ENCODE results near the gene GUCD1. TPM values are rescaled to one million over a fixed set of nuclear protein-coding genes. Genes with fewer than 3 reads are reported as not detected.

GUCD1 gene
- total and polyA plus RNA-seq, 10 of the 15 experiments (the other 5 are each of a cell fraction or from before 2014, with no cell fraction given), result 56.0 to 177 (median 88.2) TPM

DNA sequence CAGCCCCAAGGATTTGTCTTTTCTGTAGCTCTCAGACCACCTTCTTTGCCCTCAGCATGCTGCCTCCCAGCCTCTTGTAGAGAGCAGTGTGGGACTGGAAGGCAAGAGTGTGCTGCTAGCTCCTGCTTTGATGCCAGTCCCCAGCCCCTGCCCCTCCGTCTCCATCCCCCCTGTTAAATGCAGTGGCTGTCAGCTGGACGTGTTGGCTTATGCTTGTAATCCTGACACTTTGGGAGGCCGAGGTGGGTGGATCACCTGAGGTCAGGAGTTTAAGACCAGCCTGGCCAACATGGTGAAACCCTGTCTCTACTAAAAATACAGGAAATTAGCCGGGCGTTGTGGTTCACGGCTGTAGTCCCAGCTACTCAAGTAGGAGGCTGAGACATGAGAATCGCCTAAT is 16.3 kb upstream of the GUCD1 start:
- ATAC-seq, result no peak
- ChIA-PET RAD21 (ENCODE audit: unreplicated experiment) (interaction anchor here (0.7 kb wide), 1 partner anchor 10 kb away, joined by 3 read pairs; no protein-coding TSS in a partner anchor), SMC1A (ENCODE audit: uncharacterized antibody, unreplicated experiment) (interaction anchor here (1.1 kb wide), 1 partner anchor 12 kb away, joined by 3 read pairs; no protein-coding TSS in a partner anchor), POLR2A (interaction anchor here (0.5 kb wide), 1 partner anchor 102 kb away, joined by 5 read pairs; no protein-coding TSS in a partner anchor), CTCF (no interaction called here)
- WGBS (ENCODE audit: insufficient coverage, insufficient replicate concordance, low lambda C conversion rate, missing lambda C conversion rate), result 96% methylated on average over 7 of the region's 7 CpGs
- no peaks in the 10 kb centered on the region for H3K27me3 ChIP-seq (replicated peaks in 1 of 2; ENCODE audit: control insufficient read depth in 2 of 2, insufficient read depth in 2 of 2, low read length in 1 of 2)
- TF ChIP-seq, protein P1, sequence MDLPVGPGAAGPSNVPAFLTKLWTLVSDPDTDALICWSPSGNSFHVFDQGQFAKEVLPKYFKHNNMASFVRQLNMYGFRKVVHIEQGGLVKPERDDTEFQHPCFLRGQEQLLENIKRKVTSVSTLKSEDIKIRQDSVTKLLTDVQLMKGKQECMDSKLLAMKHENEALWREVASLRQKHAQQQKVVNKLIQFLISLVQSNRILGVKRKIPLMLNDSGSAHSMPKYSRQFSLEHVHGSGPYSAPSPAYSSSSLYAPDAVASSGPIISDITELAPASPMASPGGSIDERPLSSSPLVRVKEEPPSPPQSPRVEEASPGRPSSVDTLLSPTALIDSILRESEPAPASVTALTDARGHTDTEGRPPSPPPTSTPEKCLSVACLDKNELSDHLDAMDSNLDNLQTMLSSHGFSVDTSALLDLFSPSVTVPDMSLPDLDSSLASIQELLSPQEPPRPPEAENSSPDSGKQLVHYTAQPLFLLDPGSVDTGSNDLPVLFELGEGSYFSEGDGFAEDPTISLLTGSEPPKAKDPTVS (IDR thresholded peaks at IDR 0.05; ENCODE audit: low read depth, low read length), result no peak
- TF ChIP-seq MYC (IDR thresholded peaks at IDR 0.05; ENCODE audit: insufficient read depth, insufficient read length, insufficient replicate concordance, low read length, severe bottlenecking) (no peak), PML (IDR thresholded peaks at IDR 0.05; ENCODE audit: low read length) (no peak), HDGF (IDR thresholded peaks at IDR 0.05) (no peak), CREB1 (IDR thresholded peaks at IDR 0.05; ENCODE audit: low read depth) (no peak), TARDBP (IDR thresholded peaks at IDR 0.05; ENCODE audit: borderline replicate concordance) (no peak), SREBF1 (IDR thresholded peaks at IDR 0.05; ENCODE audit: low read length) (no peak), ZSCAN29 (IDR thresholded peaks at IDR 0.05) (no peak), RELA (IDR thresholded peaks at IDR 0.05; ENCODE audit: borderline replicate concordance, partially characterized antibody) (no peak), ATF7 (IDR thresholded peaks at IDR 0.05; ENCODE audit: low read depth) (no peak), TCF3 (IDR thresholded peaks at IDR 0.05; ENCODE audit: borderline replicate concordance, insufficient read depth, low read depth, low read length) (no peak), FOXK2 (IDR thresholded peaks at IDR 0.05) (no peak), STAT1 (conservative IDR thresholded peaks at IDR 0.05) (no peak), EP300 (IDR thresholded peaks at IDR 0.05; ENCODE audit: borderline replicate concordance in 1 of 2, control insufficient read depth in 1 of 2, low read depth in 2 of 2, low read length in 2 of 2) (no peak), SMC3 (IDR thresholded peaks at IDR 0.05; ENCODE audit: borderline replicate concordance, low read length) (no peak), CREM (IDR thresholded peaks at IDR 0.05; ENCODE audit: low read depth) (no peak), MEF2A (IDR thresholded peaks at IDR 0.05; ENCODE audit: insufficient read depth, low read depth, low read length) (no peak)
- no peaks in the 10 kb centered on the region; the same call in 1 of the 2 replicates for H4K20me1 ChIP-seq (ENCODE audit: control insufficient read depth, insufficient read depth)
- no peaks in the 10 kb centered on the region for H3K9me3 ChIP-seq (replicated peaks; ENCODE audit: control insufficient read depth, insufficient read depth, low read length)
- H2AFZ ChIP-seq (ENCODE audit: control insufficient read depth, low read depth, low read length), result no peak overlapping the region
- DNase-seq (ENCODE audit: low read depth, low spot score), result no peak
- intact Hi-C loops (cut with micrococcal nuclease; ENCODE audit: unreplicated experiment), result no loop called here
- no peaks in the 10 kb centered on the region; the same call in none of the 2 replicates for H3K79me2 ChIP-seq (ENCODE audit: control insufficient read depth, insufficient read depth, low read length)
- no peak overlapping the region for H3K9ac ChIP-seq (ENCODE audit: control insufficient read depth, insufficient read depth, low read length)
- FAIRE-seq, result no peak
- H3K27ac ChIP-seq (ENCODE audit: control insufficient read depth, insufficient read depth), result no peak overlapping the region
- H3K4me3 ChIP-seq, result no peak overlapping the region
- in situ Hi-C loops (cut with MboI), result no loop called here
- H3K4me2 ChIP-seq (ENCODE audit: control insufficient read depth, insufficient read depth), result no peak overlapping the region
- H3K36me3 ChIP-seq (ENCODE audit: control insufficient read depth in 2 of 2, insufficient read depth in 2 of 2, low read length in 1 of 2), result peaks cover 17 to 23% of the 10 kb centered on the region in 2 experiments
- H3K4me1 ChIP-seq (ENCODE audit: control insufficient read depth, insufficient read depth, low read length), result no peaks in the 10 kb centered on the region
- BruUV-seq (replicated peaks), result no TSS peak

Measured in GM12878 (cell line).